Uterus (tissue), 2 donors: ENCODE results near the gene EIF5A.

Source experiments
- POLR2A ChIP-seq, 2 donors: fragments of 450-650 bp; IDR thresholded peaks; one replicate each; pipeline ENCODE4 v1.6.1; 2016; ENCODE audit warnings: antibody characterized with exemption in 2 of 2, mild to moderate bottlenecking in 1 of 2, moderate library complexity in 1 of 2
- TF ChIP-seq, protein P1 (sequence below), 4 experiments: fragments of 200-600 bp in 2 of 4; fragments of 450-650 bp in 2 of 4; sonication (generic) in 2 of 4; IDR thresholded peaks; one replicate each; pipeline ENCODE4 v1.5.1; 2016 to 2019; ENCODE audit warnings: antibody characterized with exemption in 4 of 4, mild to moderate bottlenecking in 2 of 4, moderate library complexity in 1 of 4

DNA sequence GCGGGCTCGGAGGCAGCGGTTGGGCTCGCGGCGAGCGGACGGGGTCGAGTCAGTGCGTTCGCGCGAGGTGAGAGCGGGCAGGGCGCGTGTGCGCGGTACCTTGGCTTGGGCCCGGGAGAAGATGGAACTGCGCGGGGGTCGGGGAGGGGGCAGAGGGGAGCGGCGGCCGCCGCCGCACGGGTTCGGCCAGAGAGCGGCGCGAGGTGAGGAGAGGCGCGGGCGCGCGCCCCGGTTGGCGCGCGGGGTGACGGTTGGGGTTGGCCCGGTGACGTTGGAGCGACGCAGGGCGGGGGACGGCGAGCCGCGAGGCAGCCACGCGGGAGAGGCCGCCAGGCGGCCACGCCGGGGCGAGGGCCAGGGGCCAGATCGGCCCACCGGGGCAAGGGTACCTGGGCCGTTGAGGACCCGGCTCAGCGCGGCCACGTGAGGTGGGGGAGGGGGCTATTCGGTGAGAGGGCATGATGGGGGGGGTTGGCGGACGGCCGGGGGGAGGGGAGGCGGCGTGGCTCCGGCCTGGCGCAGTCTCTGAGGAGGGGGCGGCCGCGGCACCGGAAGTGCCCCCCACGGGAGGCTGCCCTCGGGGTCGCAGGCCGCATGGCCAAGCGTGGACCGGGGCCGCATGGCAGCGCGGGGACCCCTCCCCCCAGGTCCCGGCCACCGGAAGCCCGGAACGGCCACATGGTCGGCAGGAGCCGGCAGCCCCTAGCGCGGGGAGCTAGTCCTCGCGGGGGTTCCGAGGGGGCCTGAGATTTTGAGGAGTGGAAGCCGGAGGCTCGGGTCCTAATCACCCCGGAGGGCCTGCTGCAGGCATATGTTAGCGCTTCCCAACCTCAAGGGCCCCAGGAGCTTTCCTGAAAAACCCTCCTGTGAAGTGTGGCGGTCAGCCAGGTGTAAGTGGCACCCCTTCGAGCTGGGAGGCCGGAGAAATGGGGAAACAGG lies 527 bp downstream of the EIF5A start:
- TF ChIP-seq, protein P1, sequence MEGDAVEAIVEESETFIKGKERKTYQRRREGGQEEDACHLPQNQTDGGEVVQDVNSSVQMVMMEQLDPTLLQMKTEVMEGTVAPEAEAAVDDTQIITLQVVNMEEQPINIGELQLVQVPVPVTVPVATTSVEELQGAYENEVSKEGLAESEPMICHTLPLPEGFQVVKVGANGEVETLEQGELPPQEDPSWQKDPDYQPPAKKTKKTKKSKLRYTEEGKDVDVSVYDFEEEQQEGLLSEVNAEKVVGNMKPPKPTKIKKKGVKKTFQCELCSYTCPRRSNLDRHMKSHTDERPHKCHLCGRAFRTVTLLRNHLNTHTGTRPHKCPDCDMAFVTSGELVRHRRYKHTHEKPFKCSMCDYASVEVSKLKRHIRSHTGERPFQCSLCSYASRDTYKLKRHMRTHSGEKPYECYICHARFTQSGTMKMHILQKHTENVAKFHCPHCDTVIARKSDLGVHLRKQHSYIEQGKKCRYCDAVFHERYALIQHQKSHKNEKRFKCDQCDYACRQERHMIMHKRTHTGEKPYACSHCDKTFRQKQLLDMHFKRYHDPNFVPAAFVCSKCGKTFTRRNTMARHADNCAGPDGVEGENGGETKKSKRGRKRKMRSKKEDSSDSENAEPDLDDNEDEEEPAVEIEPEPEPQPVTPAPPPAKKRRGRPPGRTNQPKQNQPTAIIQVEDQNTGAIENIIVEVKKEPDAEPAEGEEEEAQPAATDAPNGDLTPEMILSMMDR (IDR thresholded peaks at IDR 0.05) = no peak
- TF ChIP-seq POLR2A (IDR thresholded peaks at IDR 0.05) = no peak
